ENCODE measurements around the gene SERPINA6.

The SERPINA6 gene

GRCh38 chr14:94334872-94335271 lies 11.7 kb upstream of the SERPINA6 start:
- no peak overlapping the region for H3K4me3 ChIP-seq (ENCODE audit: low read depth in 1 of 2, low read length in 2 of 2)
- H3K36me3 ChIP-seq (ENCODE audit: control insufficient read depth in 1 of 2, insufficient read depth in 2 of 2, low read length in 2 of 2) = no peaks in the 10 kb centered on the region
- no peak overlapping the region for H3K27ac ChIP-seq (ENCODE audit: low read length)

GRCh38 chr14:94332587-94332986 lies 9.5 kb upstream of the SERPINA6 start:
- Histone ChIP-seq H3K36me3 (ENCODE audit: control insufficient read depth in 1 of 2, insufficient read depth in 2 of 2, low read length in 2 of 2) (no peaks in the 10 kb centered on the region), H3K4me1 (ENCODE audit: control insufficient read depth in 1 of 2, insufficient read depth in 2 of 2, low read length in 2 of 2) (no peaks in the 10 kb centered on the region), H3K4me3 (ENCODE audit: low read depth in 1 of 2, low read length in 2 of 2) (no peak overlapping the region), H3K9me3 (ENCODE audit: control insufficient read depth in 1 of 2, low read length in 2 of 2) (no peaks in the 10 kb centered on the region), H3K27me3 (ENCODE audit: low read depth, low read length) (no peaks in the 10 kb centered on the region), H3K27ac (ENCODE audit: low read length) (no peak overlapping the region)

More at GRCh38 chr14:94334872-94335271, 11.7 kb upstream of the SERPINA6 start:
- H3K27me3 ChIP-seq (ENCODE audit: low read depth, low read length) = no peaks in the 10 kb centered on the region
- H3K9me3 ChIP-seq (ENCODE audit: control insufficient read depth in 1 of 2, low read length in 2 of 2) = no peaks in the 10 kb centered on the region
- no peaks in the 10 kb centered on the region for H3K4me1 ChIP-seq (ENCODE audit: control insufficient read depth in 1 of 2, insufficient read depth in 2 of 2, low read length in 2 of 2)

GRCh38 chr14:94332063-94332583 lies 9.0 kb upstream of the SERPINA6 start:
- H3K27me3 ChIP-seq (ENCODE audit: low read depth, low read length) = no peaks in the 10 kb centered on the region
- no peak overlapping the region for H3K27ac ChIP-seq (ENCODE audit: low read length)
- no peaks in the 10 kb centered on the region for H3K4me1 ChIP-seq (ENCODE audit: control insufficient read depth in 1 of 2, insufficient read depth in 2 of 2, low read length in 2 of 2)
- no peak overlapping the region for H3K4me3 ChIP-seq (ENCODE audit: low read depth in 1 of 2, low read length in 2 of 2)
- no peaks in the 10 kb centered on the region for H3K36me3 ChIP-seq (ENCODE audit: control insufficient read depth in 1 of 2, insufficient read depth in 2 of 2, low read length in 2 of 2)
- no peaks in the 10 kb centered on the region for H3K9me3 ChIP-seq (ENCODE audit: control insufficient read depth in 1 of 2, low read length in 2 of 2)

- H3K27ac ChIP-seq (ENCODE audit: low read length) = no peak overlapping the region
Measured at GRCh38 chr14:94331462-94331861, 8.3 kb upstream of the SERPINA6 start.

GRCh38 chr14:94330857-94331256 lies 7.7 kb upstream of the SERPINA6 start:
- no peak overlapping the region for H3K27ac ChIP-seq (ENCODE audit: low read length)

More at GRCh38 chr14:94331462-94331861, 8.3 kb upstream of the SERPINA6 start:
- no peaks in the 10 kb centered on the region for H3K36me3 ChIP-seq (ENCODE audit: control insufficient read depth in 1 of 2, insufficient read depth in 2 of 2, low read length in 2 of 2)
- no peaks in the 10 kb centered on the region for H3K4me1 ChIP-seq (ENCODE audit: control insufficient read depth in 1 of 2, insufficient read depth in 2 of 2, low read length in 2 of 2)
- H3K27me3 ChIP-seq (ENCODE audit: low read depth, low read length) = no peaks in the 10 kb centered on the region
- no peaks in the 10 kb centered on the region for H3K9me3 ChIP-seq (ENCODE audit: control insufficient read depth in 1 of 2, low read length in 2 of 2)
- H3K4me3 ChIP-seq (ENCODE audit: low read depth in 1 of 2, low read length in 2 of 2) = no peak overlapping the region

GRCh38 chr14:94330432-94330831 lies 7.3 kb upstream of the SERPINA6 start:
- Histone ChIP-seq H3K4me1 (ENCODE audit: control insufficient read depth in 1 of 2, insufficient read depth in 2 of 2, low read length in 2 of 2) (no peaks in the 10 kb centered on the region), H3K4me3 (ENCODE audit: low read depth in 1 of 2, low read length in 2 of 2) (no peak overlapping the region), H3K27ac (ENCODE audit: low read length) (no peak overlapping the region), H3K27me3 (ENCODE audit: low read depth, low read length) (no peaks in the 10 kb centered on the region), H3K36me3 (ENCODE audit: control insufficient read depth in 1 of 2, insufficient read depth in 2 of 2, low read length in 2 of 2) (no peaks in the 10 kb centered on the region), H3K9me3 (ENCODE audit: control insufficient read depth in 1 of 2, low read length in 2 of 2) (no peaks in the 10 kb centered on the region)

More at GRCh38 chr14:94330857-94331256, 7.7 kb upstream of the SERPINA6 start:
- Histone ChIP-seq H3K27me3 (ENCODE audit: low read depth, low read length) (no peaks in the 10 kb centered on the region), H3K36me3 (ENCODE audit: control insufficient read depth in 1 of 2, insufficient read depth in 2 of 2, low read length in 2 of 2) (no peaks in the 10 kb centered on the region), H3K4me3 (ENCODE audit: low read depth in 1 of 2, low read length in 2 of 2) (no peak overlapping the region), H3K4me1 (ENCODE audit: control insufficient read depth in 1 of 2, insufficient read depth in 2 of 2, low read length in 2 of 2) (no peaks in the 10 kb centered on the region), H3K9me3 (ENCODE audit: control insufficient read depth in 1 of 2, low read length in 2 of 2) (no peaks in the 10 kb centered on the region)

- Histone ChIP-seq H3K4me1 (ENCODE audit: control insufficient read depth in 1 of 2, insufficient read depth in 2 of 2, low read length in 2 of 2) (no peaks in the 10 kb centered on the region), H3K27ac (ENCODE audit: low read length) (no peak overlapping the region), H3K9me3 (ENCODE audit: control insufficient read depth in 1 of 2, low read length in 2 of 2) (no peaks in the 10 kb centered on the region), H3K36me3 (ENCODE audit: control insufficient read depth in 1 of 2, insufficient read depth in 2 of 2, low read length in 2 of 2) (no peaks in the 10 kb centered on the region), H3K27me3 (ENCODE audit: low read depth, low read length) (no peaks in the 10 kb centered on the region), H3K4me3 (ENCODE audit: low read depth in 1 of 2, low read length in 2 of 2) (no peak overlapping the region)
Measured at GRCh38 chr14:94329857-94330256, 6.7 kb upstream of the SERPINA6 start.

- Histone ChIP-seq H3K4me1 (ENCODE audit: control insufficient read depth in 1 of 2, insufficient read depth in 2 of 2, low read length in 2 of 2) (no peaks in the 10 kb centered on the region), H3K36me3 (ENCODE audit: control insufficient read depth in 1 of 2, insufficient read depth in 2 of 2, low read length in 2 of 2) (no peaks in the 10 kb centered on the region), H3K4me3 (ENCODE audit: low read depth in 1 of 2, low read length in 2 of 2) (no peak overlapping the region), H3K27me3 (ENCODE audit: low read depth, low read length) (no peaks in the 10 kb centered on the region), H3K9me3 (ENCODE audit: control insufficient read depth in 1 of 2, low read length in 2 of 2) (no peaks in the 10 kb centered on the region), H3K27ac (ENCODE audit: low read length) (no peak overlapping the region)
Measured at GRCh38 chr14:94328196-94328595, 5.1 kb upstream of the SERPINA6 start.

GRCh38 chr14:94321421-94322271 lies 1.5 kb downstream of the SERPINA6 start:
- H3K4me1 ChIP-seq (ENCODE audit: control insufficient read depth in 1 of 2, insufficient read depth in 2 of 2, low read length in 2 of 2) = no peaks in the 10 kb centered on the region
- no peak overlapping the region for H3K4me3 ChIP-seq (ENCODE audit: low read depth in 1 of 2, low read length in 2 of 2)
- no peaks in the 10 kb centered on the region for H3K27me3 ChIP-seq (ENCODE audit: low read depth, low read length)
- H3K36me3 ChIP-seq (ENCODE audit: control insufficient read depth in 1 of 2, insufficient read depth in 2 of 2, low read length in 2 of 2) = no peaks in the 10 kb centered on the region
- no peak overlapping the region for H3K27ac ChIP-seq (ENCODE audit: low read length)
- no peaks in the 10 kb centered on the region for H3K9me3 ChIP-seq (ENCODE audit: control insufficient read depth in 1 of 2, low read length in 2 of 2)

GRCh38 chr14:94320243-94320642 lies 2.9 kb downstream of the SERPINA6 start:
- Histone ChIP-seq H3K4me1 (ENCODE audit: control insufficient read depth in 1 of 2, insufficient read depth in 2 of 2, low read length in 2 of 2) (no peaks in the 10 kb centered on the region), H3K27ac (ENCODE audit: low read length) (no peak overlapping the region), H3K36me3 (ENCODE audit: control insufficient read depth in 1 of 2, insufficient read depth in 2 of 2, low read length in 2 of 2) (no peaks in the 10 kb centered on the region), H3K9me3 (ENCODE audit: control insufficient read depth in 1 of 2, low read length in 2 of 2) (no peaks in the 10 kb centered on the region), H3K4me3 (ENCODE audit: low read depth in 1 of 2, low read length in 2 of 2) (no peak overlapping the region), H3K27me3 (ENCODE audit: low read depth, low read length) (no peaks in the 10 kb centered on the region)

GRCh38 chr14:94317259-94317658 lies 5.9 kb downstream of the SERPINA6 start:
- peaks cover 0 to 7% of the 10 kb centered on the region in 2 donors for H3K9me3 ChIP-seq (ENCODE audit: control insufficient read depth in 1 of 2, low read length in 2 of 2)
- no peaks in the 10 kb centered on the region for H3K4me1 ChIP-seq (ENCODE audit: control insufficient read depth in 1 of 2, insufficient read depth in 2 of 2, low read length in 2 of 2)
- H3K36me3 ChIP-seq (ENCODE audit: control insufficient read depth in 1 of 2, insufficient read depth in 2 of 2, low read length in 2 of 2) = no peaks in the 10 kb centered on the region
- H3K4me3 ChIP-seq (ENCODE audit: low read depth in 1 of 2, low read length in 2 of 2) = no peak overlapping the region
- no peaks in the 10 kb centered on the region for H3K27me3 ChIP-seq (ENCODE audit: low read depth, low read length)
- H3K27ac ChIP-seq (ENCODE audit: low read length) = no peak overlapping the region

Measured in muscle layer of duodenum (tissue), 2 donors.